ENCODE data around the gene CRACR2B. TPM values are rescaled to one million over a fixed set of nuclear protein-coding genes. Genes with fewer than 3 reads are reported as not detected.

The CRACR2B gene
- total and polyA plus RNA-seq, 3 donors from 2014 or later = 4.9 to 7.4 (median 6.5) TPM

DNA sequence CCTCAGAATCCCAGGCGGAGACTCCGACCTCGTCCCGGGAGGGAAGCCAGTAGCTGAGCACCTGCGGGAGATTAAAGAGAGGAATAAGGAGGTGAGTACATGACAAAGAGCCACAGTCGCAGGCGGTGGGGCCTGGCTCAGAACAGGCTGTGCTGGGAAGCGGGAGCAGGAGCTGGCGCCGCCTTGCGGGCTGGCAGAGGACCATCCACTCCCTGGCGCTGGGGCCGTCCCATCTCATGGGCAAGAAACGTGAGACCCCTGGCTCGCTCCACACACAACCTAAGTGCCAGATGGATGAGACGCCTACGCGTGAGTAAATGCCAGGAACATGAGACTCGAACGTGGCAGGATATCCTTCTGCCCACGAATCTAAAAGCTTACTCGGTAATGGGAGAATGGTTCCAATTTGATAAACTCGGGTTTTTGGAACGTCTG lies 44.1 kb upstream of the CRACR2B start:
- TF ChIP-seq CTCF (IDR thresholded peaks at IDR 0.05) (peak; percentile 14 to 63 (median 31)), POLR2A (IDR thresholded peaks at IDR 0.05) (no peak)
- H3K36me3 ChIP-seq (ENCODE audit: low read depth, missing control alignments) = no peaks in the 10 kb centered on the region
- peaks cover under 1% of the 10 kb centered on the region for H3K4me1 ChIP-seq
- intact Hi-C loops (cut with DNase I; ENCODE audit: low total_unique reads) = no loop called here
- DNase-seq = peak; percentile 55
- no peak overlapping the region for H3K4me3 ChIP-seq
- no peaks in the 10 kb centered on the region for H3K9me3 ChIP-seq
- WGBS, 2 donors = 46 to 52% methylated on average over 24 of the region's 24 CpGs
- no peak overlapping the region for H3K27ac ChIP-seq
- H3K27me3 ChIP-seq = no peaks in the 10 kb centered on the region

- H3K4me1 ChIP-seq = no peaks in the 10 kb centered on the region
- H3K27me3 ChIP-seq = no peaks in the 10 kb centered on the region
- DNase-seq = peak; percentile 41
- H3K27ac ChIP-seq = no peak overlapping the region
- 71 to 76% methylated on average over 10 to 23 of the region's 24 CpGs for WGBS, 2 donors
- H3K36me3 ChIP-seq (ENCODE audit: low read depth, missing control alignments) = no peaks in the 10 kb centered on the region
- TF ChIP-seq CTCF (IDR thresholded peaks at IDR 0.05) = no peak
- H3K4me3 ChIP-seq = no peak overlapping the region
- no peaks in the 10 kb centered on the region for H3K9me3 ChIP-seq
- intact Hi-C loops (cut with DNase I; ENCODE audit: low total_unique reads) = no loop called here
Observed at GRCh38 chr11:786235-787083, 41.3 kb upstream of the CRACR2B start.

DNA sequence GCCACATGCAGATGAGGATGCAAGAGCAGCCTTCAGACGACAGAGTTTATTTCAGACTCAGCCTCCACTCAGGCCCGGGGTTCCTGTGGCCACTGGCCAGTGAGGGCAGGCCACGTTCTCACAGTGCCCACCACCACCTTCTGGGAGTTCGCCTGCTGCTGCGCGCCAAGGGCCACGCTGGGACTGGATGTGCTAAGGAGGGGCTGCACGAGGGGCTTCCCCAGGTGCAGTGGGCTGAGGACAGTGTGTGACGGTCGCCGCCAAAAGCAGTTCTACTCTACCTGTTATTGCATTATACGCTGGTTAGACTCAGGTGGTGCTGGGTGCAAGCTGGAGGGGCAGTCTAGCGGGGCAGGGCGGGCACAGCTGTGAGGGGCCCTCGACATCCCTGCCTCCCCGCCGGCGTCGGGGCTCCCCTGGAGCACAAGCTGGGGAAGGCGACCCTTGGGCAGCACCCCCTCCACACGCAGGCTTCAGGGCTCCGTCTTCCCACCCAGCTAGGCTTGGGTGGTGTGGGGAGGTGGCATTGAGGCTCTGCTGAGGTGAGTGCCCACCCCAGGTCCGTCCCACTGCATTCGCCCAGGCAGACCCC lies 40.5 kb upstream of the CRACR2B start:
- no peak overlapping the region for H3K4me3 ChIP-seq
- no peaks in the 10 kb centered on the region for H3K27me3 ChIP-seq
- no peaks in the 10 kb centered on the region for H3K9me3 ChIP-seq
- H3K36me3 ChIP-seq (ENCODE audit: low read depth, missing control alignments) = no peaks in the 10 kb centered on the region
- intact Hi-C loops (cut with DNase I; ENCODE audit: low total_unique reads) = no loop called here
- DNase-seq = no peak
- H3K27ac ChIP-seq = no peak overlapping the region
- WGBS, 2 donors = 90 to 93% methylated on average over 8 to 24 of the region's 24 CpGs
- H3K4me1 ChIP-seq = no peaks in the 10 kb centered on the region
- TF ChIP-seq CTCF (IDR thresholded peaks at IDR 0.05) = no peak

- Histone ChIP-seq H3K27me3 (no peaks in the 10 kb centered on the region), H3K4me3 (no peak overlapping the region), H3K27ac (no peak overlapping the region), H3K36me3 (ENCODE audit: low read depth, missing control alignments) (no peaks in the 10 kb centered on the region), H3K9me3 (no peaks in the 10 kb centered on the region), H3K4me1 (no peaks in the 10 kb centered on the region)
- intact Hi-C loops (cut with DNase I; ENCODE audit: low total_unique reads) = no loop called here
- 59 to 75% methylated on average over 11 to 19 of the region's 28 CpGs for WGBS, 2 donors
- DNase-seq = no peak
- no peak for TF ChIP-seq POLR2A (IDR thresholded peaks at IDR 0.05)
- TF ChIP-seq CTCF (IDR thresholded peaks at IDR 0.05) = no peak
Observed at GRCh38 chr11:788009-788640, 39.6 kb upstream of the CRACR2B start.
